ENCODE data around the gene NBPF1.
"Not testable (repeated sequence)": the region's sequence is repeated elsewhere in the genome, so short reads cannot be mapped to it uniquely, and the experiment has no call there.

NBPF1 gene

GRCh38 chr1:16613185-16614147, at the start of gene NBPF1:
Gene NBPF1 (minus strand): TSS chr1:16613564.
- DNase-seq = peak; percentile 88 to 100

- DNase-seq = not testable (repeated sequence)
Observed at GRCh38 chr1:16658234-16658633, 44.9 kb upstream of the NBPF1 start.

GRCh38 chr1:16656981-16657683, 43.8 kb upstream of the NBPF1 start:
- not testable (repeated sequence) for DNase-seq

DNA sequence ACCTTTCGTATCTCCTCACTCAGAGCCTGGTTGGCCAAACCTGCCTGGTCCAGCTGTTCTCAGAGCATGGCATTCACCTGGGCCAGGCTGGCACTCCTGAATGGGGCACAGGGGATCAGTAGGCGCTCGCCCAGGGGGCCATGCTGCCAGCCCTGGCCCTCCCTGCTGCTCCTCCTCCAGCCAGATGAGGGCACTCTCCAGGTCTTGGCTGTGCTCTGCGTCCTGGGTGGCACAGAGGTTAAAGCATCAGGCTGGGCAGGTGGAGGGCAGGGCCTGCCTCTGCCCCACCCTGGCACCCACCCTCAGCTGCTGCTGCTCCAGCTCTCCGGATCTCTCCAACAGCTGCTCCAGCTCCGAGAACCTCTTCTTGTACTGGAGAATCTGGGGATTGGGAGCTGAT, 43.2 kb upstream of the NBPF1 start:
- DNase-seq = not testable (repeated sequence)

GRCh38 chr1:16651560-16651959, 38.2 kb upstream of the NBPF1 start:
- DNase-seq = not testable (repeated sequence)

GRCh38 chr1:16649960-16650359, 36.6 kb upstream of the NBPF1 start:
- DNase-seq = not testable (repeated sequence)

- not testable (repeated sequence) for DNase-seq
Observed at GRCh38 chr1:16649390-16649789, 36.0 kb upstream of the NBPF1 start.

GRCh38 chr1:16648756-16649155, 35.4 kb upstream of the NBPF1 start:
- not testable (repeated sequence) for DNase-seq

DNA sequence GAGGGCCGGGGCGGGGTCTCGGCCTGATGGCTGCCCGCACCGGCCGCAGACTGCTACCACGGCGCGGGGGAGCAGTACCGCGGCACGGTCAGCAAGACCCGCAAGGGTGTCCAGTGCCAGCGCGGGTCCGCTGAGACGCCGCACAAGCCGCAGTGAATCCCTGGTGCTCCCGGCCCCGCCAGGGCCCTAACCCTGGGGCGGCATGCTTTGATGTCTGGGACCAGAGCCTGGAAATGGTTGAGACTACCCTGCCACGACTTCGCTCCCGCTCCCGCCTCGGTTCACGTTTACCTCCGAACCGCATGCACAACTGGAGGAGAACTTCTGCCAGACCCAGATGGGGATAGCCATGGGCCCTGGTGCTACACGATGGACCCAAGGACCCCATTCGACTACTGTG, 34.9 kb upstream of the NBPF1 start:
- DNase-seq = not testable (repeated sequence)

- DNase-seq = not testable (repeated sequence)
Observed at GRCh38 chr1:16647179-16648176, 34.1 kb upstream of the NBPF1 start.

- DNase-seq = not testable (repeated sequence)
Observed at GRCh38 chr1:16646716-16647115, 33.4 kb upstream of the NBPF1 start.

DNA sequence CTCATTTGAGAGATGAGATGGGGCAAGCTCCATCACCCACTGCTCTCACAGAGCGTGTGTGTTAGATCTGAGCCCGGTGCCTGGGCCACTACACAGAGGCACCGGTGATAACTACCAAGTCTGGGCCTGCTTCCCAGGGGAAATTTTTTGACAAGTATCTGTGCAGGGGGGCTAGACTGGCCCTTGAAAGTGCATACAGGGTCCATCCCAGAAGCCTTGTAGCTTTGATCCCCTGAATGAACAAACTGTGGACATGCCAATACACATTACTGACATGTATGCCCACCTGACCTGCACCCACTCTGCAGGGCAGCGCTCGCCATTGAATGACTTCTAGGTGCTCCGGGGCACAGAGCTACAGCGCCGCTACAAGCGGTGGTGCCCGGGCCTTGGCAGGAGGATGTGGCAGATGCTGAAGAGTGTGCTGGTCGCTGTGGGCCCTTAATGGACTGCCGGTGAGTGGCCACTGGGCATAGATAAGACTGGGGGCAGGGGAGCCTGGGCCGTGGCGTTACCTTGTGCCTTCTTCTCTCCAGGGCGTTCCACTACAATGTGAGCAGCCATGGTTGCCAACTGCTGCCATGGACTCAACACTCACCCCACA, 32.8 kb upstream of the NBPF1 start:
- not testable (repeated sequence) for DNase-seq

- not testable (repeated sequence) for DNase-seq
Observed at GRCh38 chr1:16645271-16646060, 32.1 kb upstream of the NBPF1 start.

GRCh38 chr1:16644482-16645270, 31.3 kb upstream of the NBPF1 start:
- peak; percentile 90 to 99 for DNase-seq

DNA sequence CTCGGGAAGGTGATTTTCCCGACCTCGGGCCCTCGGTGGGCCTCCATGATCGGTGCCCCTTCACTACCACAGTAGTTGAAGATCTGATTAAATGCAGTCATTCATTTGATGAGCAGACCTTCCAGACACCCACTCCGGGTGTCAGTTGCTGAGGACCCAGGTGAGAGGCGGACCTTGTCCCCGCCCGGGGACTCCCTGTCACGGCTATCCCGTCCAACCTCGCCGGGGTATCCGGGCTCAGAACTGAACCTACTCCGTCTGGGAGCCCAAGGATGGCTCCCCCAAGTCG, 30.8 kb upstream of the NBPF1 start:
- DNase-seq = no peak

- DNase-seq = not testable (repeated sequence)
Observed at GRCh38 chr1:16643476-16644192, 30.3 kb upstream of the NBPF1 start.

- DNase-seq = not testable (repeated sequence)
Observed at GRCh38 chr1:16643001-16643411, 29.6 kb upstream of the NBPF1 start.

- DNase-seq = not testable (repeated sequence)
Observed at GRCh38 chr1:16642025-16642966, 28.9 kb upstream of the NBPF1 start.
